MCF 10A (cell line): ENCODE data around the gene ASRGL1. TPM values are rescaled to one million over a fixed set of nuclear protein-coding genes. Genes with fewer than 3 reads are reported as not detected.

Experiments
- BruUV-seq: library from RNA; stranded (reverse); fragments of 400-500 nt; replicated peaks from 2 replicates; lab custom pipeline; 2021; lab: Mats Ljungman, UMichigan
- CTCF ChIA-PET: fragments of 300-600 bp; sonication (Branson Sonifier 250); formaldehyde crosslinking; extraction: SDS; loops from one replicate; lab custom pipeline; 2021; ENCODE audit warnings: antibody characterized with exemption, inconsistent platforms; lab: Yijun Ruan, JAX
- POLR2A ChIA-PET: fragments of 300-600, 350-650 bp; sonication (Branson Sonifier 250); formaldehyde crosslinking; extraction: SDS; loops from one replicate; lab custom pipeline; 2020; ENCODE audit warnings: antibody characterized with exemption, inconsistent platforms; lab: Yijun Ruan, JAX
- DNase-seq: peaks from one replicate; pipeline ENCODE4 v3.0.0-alpha.2; 2018; ENCODE audit not compliant: unreplicated experiment
- H3K27ac Mint-ChIP-seq: one replicate; pipeline ENCODE4 v1.8.0; 2022; ENCODE audit warnings: mild to moderate bottlenecking, low read depth, mixed read lengths; ENCODE audit not compliant: unreplicated experiment
- H3K27me3 Mint-ChIP-seq: one replicate; pipeline ENCODE4 v1.8.0; 2022; ENCODE audit warnings: mixed read lengths; ENCODE audit not compliant: insufficient read depth, unreplicated experiment
- H3K36me3 Mint-ChIP-seq: one replicate; pipeline ENCODE4 v1.8.0; 2022; ENCODE audit warnings: mild to moderate bottlenecking, moderate library complexity, mixed read lengths; ENCODE audit not compliant: insufficient read depth, unreplicated experiment
- H3K4me1 Mint-ChIP-seq: one replicate; pipeline ENCODE4 v1.8.0; 2022; ENCODE audit warnings: mixed read lengths; ENCODE audit not compliant: insufficient read depth, unreplicated experiment
- H3K4me3 Mint-ChIP-seq: one replicate; pipeline ENCODE4 v1.8.0; 2022; ENCODE audit warnings: mild to moderate bottlenecking, moderate library complexity, mixed read lengths; ENCODE audit not compliant: unreplicated experiment
- H3K9me3 Mint-ChIP-seq: one replicate; pipeline ENCODE4 v1.8.0; 2022; ENCODE audit warnings: mixed read lengths; ENCODE audit not compliant: unreplicated experiment
- CTCF ChIP-seq: fragments of 200-600 bp; IDR thresholded peaks from one replicate; pipeline ENCODE4 v1.8.0; 2022; ENCODE audit warnings: antibody characterized with exemption, mild to moderate bottlenecking; ENCODE audit not compliant: unreplicated experiment
- intact Hi-C: fragments of 100-400 bp; cut with micrococcal nuclease; formaldehyde crosslinking; loops from 2 replicates; pipeline ENCODE4 v1.14.1; 2022
- total RNA-seq: library from RNA; stranded (reverse); gene quantifications from 2 replicates; pipeline ENCODE4 v1.2.3, GENCODE V29; 2022

The ASRGL1 gene
- total RNA-seq, 1 experiment from 2014 or later: 0.65 TPM

- Mint-ChIP-seq H3K27me3 (no peaks in the 10 kb centered on the region), H3K9me3 (no peaks in the 10 kb centered on the region), H3K36me3 (no peaks in the 10 kb centered on the region), H3K4me3 (no peak overlapping the region), H3K27ac (no peak overlapping the region), H3K4me1 (no peaks in the 10 kb centered on the region)
- no TSS peak for BruUV-seq
- no peak for DNase-seq
- no peak for TF ChIP-seq CTCF
- ChIA-PET CTCF (interaction anchor here (0.7 to 1.8 kb wide), 4 partner anchors 12 to 140 kb away, joined by 3 to 9 read pairs (median 3); no protein-coding TSS in a partner anchor), POLR2A (interaction anchor here (0.8 kb wide), 1 partner anchor 303 kb away, joined by 3 read pairs; no protein-coding TSS in a partner anchor)
- intact Hi-C loops: no loop called here
These were observed 65.1 kb downstream of the ASRGL1 start for GRCh38 chr11:62402226-62402959.

GRCh38 chr11:62402960-62403730 lies 65.9 kb downstream of the ASRGL1 start:
- Mint-ChIP-seq H3K4me3 (no peak overlapping the region), H3K27me3 (no peaks in the 10 kb centered on the region), H3K36me3 (no peaks in the 10 kb centered on the region), H3K27ac (no peak overlapping the region), H3K4me1 (no peaks in the 10 kb centered on the region), H3K9me3 (no peaks in the 10 kb centered on the region)
- no peak for DNase-seq
- intact Hi-C loops: no loop called here
- no peak for TF ChIP-seq CTCF
- ChIA-PET CTCF (interaction anchor here (0.5 to 1.8 kb wide), 4 partner anchors 8 to 328 kb away, joined by 3 to 9 read pairs (median 6); no protein-coding TSS in a partner anchor), POLR2A (interaction anchor here (0.8 kb wide), 1 partner anchor 303 kb away, joined by 3 read pairs; no protein-coding TSS in a partner anchor)
- BruUV-seq: no TSS peak

DNA sequence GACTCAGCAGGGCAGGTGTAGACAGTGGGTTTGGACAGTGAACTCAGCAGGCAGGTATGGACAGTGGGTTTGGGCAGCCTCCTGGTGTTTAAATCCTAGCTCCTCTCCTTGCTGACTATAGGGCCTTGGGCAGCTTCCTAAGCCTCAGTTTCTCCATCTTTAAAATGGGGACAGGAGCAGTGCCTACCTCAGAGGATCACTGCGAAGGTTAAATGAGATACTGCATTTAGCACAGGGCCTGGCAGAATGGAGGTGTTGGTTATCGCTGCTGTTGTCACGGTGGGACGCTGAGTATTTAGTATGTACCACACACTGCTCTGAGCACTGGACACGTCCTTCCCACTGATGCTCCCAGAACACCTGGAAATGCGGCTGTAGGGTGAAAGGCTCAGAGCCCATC lies 67.2 kb downstream of the ASRGL1 start:
- no TSS peak for BruUV-seq
- H3K36me3 Mint-ChIP-seq: no peaks in the 10 kb centered on the region
- H3K4me1 Mint-ChIP-seq: no peaks in the 10 kb centered on the region
- no peak for TF ChIP-seq CTCF
- ChIA-PET POLR2A (no interaction called here), CTCF (interaction anchor here (0.6 to 1.8 kb wide), 3 partner anchors 9 to 139 kb away, joined by 3 to 8 read pairs (median 5); no protein-coding TSS in a partner anchor)
- no peaks in the 10 kb centered on the region for H3K9me3 Mint-ChIP-seq
- intact Hi-C loops: no loop called here
- no peaks in the 10 kb centered on the region for H3K27me3 Mint-ChIP-seq
- H3K4me3 Mint-ChIP-seq: no peak overlapping the region
- DNase-seq: no peak
- no peak overlapping the region for H3K27ac Mint-ChIP-seq

- Mint-ChIP-seq H3K27me3 (no peaks in the 10 kb centered on the region), H3K4me3 (no peak overlapping the region), H3K4me1 (no peaks in the 10 kb centered on the region), H3K36me3 (no peaks in the 10 kb centered on the region), H3K9me3 (no peaks in the 10 kb centered on the region), H3K27ac (no peak overlapping the region)
- no peak for TF ChIP-seq CTCF
- POLR2A ChIA-PET: no interaction called here
- no peak for DNase-seq
- BruUV-seq: no TSS peak
- CTCF ChIA-PET: interaction anchor here (0.6 to 1.8 kb wide), 2 partner anchors 9 to 139 kb away, joined by 3 to 8 read pairs; no protein-coding TSS in a partner anchor
- intact Hi-C loops: no loop called here
These were observed 67.7 kb downstream of the ASRGL1 start for GRCh38 chr11:62404901-62405300.
